Putamen (tissue), 1 donor: ENCODE measurements around the gene BTBD19.
A peak's percentile ranks its signal among the peaks of the same experiment; 100 is the strongest.
"Not testable (repeated sequence)": the region's sequence is repeated elsewhere in the genome, so short reads cannot be mapped to it uniquely, and the experiment has no call there.

Experiments
- DNase-seq: peaks from one replicate; pipeline ENCODE4 v3.0.0-alpha.2; 2016; ENCODE audit warnings: low spot score

The BTBD19 gene, protein sequence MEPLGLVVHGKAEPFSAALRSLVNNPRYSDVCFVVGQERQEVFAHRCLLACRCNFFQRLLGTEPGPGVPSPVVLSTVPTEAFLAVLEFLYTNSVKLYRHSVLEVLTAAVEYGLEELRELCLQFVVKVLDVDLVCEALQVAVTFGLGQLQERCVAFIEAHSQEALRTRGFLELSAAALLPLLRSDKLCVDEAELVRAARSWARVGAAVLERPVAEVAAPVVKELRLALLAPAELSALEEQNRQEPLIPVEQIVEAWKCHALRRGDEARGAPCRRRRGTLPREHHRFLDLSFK

DNA sequence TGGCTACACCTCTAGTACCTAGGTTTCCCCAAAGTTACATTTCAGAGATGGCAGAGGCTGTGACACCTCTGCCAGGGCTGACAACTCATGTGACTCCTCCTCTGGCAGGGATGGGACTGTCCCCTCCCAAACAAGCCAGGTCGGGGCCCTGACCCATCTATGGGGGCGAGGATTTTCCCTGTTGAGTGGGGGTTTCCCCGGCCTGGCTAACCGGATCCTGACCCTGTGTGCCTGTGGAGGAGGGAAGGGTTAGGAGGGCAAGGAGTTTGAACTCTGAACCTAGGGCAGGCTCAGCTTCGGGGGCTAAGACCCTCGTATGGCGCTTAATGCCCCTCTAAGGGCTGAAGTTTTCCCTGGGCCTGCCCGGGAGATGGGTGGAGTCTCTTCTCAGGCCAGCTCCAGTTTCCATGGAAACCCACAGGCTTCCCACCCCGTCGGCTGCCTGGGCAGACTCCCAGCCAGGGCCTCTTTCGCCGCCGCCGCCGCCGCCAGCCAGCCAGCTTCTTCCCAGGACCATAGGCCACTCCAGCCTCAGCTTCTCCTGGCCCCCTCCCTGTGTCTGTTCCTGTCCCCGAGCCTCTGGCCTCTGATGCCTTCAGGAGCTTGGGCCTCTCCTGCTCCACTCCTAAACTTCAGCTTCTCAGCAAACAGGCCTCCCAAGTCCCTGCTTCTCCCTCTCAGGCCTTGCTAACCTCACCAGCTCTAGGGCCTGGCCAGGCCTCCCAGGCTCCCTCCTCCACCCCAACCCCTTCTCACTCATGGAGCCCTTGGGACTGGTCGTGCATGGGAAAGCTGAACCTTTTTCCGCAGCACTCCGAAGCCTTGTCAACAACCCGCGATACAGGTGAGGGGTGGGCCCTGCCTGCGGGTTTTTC, at the start of gene BTBD19:
BTBD19 (plus strand) TSS at position 461 of the 875 bp plus-strand sequence; CDS start at position 759, 298 bp downstream.
- peak; percentile 73 for DNase-seq

DNA sequence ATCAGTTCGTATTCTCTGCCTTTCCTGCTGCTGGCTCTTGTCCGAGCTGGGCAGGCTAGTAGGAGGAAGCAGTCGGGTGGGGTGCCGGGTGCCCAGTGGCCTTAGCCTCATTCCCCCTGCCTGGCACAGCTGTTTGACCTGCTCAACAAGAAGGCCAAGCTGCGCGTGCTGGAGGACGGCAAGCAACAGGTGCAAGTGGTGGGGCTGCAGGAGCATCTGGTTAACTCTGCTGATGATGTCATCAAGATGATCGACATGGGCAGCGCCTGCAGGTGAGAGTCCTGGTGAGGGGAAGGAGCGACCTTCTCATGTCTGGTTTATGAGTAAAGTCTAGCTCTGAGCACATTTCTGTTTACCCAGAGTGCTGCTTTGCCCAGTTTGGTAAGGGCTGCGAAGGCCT, 49.2 kb upstream of the BTBD19 start:
- DNase-seq: no peak

DNA sequence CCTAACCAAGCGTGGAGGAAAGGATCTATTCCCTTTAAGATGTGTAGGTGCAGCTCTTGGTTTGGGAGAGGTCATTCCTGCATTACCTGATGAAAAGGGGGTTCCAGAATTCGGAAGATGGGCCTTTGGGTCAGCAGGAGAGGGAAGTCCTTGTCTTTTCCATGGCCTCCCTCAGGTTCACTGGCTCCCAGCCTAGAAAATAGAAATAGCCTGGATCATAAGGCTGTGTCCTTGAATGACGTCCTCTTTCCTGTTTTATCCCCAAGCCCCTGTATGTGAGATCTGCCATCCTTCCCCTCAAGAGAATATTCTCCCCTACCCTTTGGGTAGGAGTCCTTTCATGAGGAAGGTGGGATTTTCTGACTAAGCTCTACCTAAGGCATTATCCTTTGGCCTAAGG, 47.4 kb upstream of the BTBD19 start:
- no peak for DNase-seq

- not testable (repeated sequence) for DNase-seq
These were observed 41.9 kb upstream of the BTBD19 start for GRCh38 chr1:44766421-44766820.

GRCh38 chr1:44775078-44775929, 33.0 kb upstream of the BTBD19 start, which contains the start of gene RPS8:
Gene RPS8, plus strand, starts transcription at chr1:44775540. Its CDS starts 57 bp downstream, at chr1:44775597.
- DNase-seq: peak; percentile 93

DNA sequence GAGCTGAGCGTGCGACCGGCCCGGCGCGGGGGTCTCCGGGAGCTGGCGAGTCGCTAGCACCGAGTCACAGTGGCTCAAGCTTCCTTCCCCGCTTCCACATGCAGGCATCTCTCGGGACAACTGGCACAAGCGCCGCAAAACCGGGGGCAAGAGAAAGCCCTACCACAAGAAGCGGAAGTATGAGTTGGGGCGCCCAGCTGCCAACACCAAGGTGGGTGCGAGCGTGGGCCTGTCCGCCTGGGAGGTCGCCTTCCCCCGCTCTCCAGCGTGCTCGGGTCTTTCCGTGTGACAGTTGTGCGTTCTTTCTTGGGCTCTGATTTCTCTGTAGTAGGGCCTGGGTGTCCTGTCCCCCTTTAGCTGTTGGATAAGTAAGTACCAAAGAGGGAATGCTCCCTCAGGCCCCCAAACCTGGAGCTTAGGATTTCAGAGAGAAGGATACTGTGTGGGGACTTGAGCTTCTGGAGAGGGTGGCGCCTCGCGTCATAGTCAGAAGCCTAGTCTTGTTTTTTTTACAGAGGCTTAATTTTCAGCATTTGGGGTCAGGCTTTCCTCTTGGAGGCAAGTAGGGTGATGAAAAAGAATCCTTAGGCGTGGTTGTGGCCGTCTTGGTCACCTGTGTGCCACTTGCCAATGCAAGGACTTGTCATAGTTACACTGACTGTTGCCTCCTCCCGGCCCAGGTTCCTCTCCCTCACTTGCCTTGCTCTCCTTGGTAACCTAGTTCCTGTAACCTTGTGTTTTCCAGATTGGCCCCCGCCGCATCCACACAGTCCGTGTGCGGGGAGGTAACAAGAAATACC, 32.2 kb upstream of the BTBD19 start:
- DNase-seq: no peak

DNA sequence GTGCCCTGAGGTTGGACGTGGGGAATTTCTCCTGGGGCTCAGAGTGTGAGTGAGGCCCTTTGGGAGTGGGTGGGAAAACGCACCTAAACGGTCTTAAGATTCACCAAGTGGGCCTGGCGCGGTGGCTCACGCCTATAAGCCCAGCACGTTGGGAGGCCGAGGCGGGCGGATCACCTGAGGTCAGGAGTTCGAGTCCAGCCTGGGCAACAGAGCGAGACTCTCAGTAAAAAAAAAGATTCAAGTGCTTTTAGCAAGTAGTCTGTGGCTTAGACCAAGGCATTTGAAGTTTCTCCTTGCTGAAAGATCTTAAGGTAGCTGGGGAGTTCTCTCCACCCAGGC, 31.6 kb upstream of the BTBD19 start:
- DNase-seq: no peak

DNA sequence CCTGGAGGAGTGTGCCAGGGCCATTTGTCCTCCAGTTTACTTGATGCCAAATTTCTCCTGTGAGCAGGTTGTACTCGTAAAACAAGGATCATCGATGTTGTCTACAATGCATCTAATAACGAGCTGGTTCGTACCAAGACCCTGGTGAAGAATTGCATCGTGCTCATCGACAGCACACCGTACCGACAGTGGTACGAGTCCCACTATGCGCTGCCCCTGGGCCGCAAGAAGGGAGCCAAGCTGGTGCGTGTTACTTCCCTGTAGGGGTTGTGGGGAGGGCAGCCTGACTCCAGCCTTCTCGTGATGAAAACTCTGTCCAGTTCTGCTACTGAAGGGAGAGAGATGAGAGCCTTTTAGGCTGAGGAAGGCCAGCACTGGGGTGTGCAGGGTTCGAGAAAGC, 30.8 kb upstream of the BTBD19 start:
- DNase-seq: no peak

DNA sequence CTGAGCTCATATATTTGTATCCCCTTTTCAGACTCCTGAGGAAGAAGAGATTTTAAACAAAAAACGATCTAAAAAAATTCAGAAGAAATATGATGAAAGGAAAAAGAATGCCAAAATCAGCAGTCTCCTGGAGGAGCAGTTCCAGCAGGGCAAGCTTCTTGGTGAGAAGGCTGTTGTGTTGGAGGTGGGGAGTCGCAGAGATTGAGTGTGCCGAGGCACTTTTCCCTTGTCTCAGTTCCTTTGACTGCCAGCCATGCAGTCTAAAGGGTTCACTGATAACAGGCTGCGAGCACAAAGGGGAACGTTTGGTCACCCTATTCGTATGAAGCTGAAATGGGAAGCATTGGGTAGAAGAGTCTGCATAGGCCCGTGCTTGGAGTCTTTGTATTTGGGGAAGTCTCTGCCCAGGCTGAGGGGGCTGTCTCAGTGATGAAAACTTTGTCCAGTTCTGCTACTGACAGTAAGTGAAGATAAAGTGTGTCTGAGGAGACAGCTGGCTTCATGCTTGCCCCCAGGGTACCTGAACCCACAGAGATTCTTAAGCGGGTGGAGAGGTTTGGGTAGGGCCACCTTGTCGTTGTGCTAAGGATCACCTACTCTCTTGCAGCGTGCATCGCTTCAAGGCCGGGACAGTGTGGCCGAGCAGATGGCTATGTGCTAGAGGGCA, 30.2 kb upstream of the BTBD19 start:
- no peak for DNase-seq

GRCh38 chr1:44778705-44779576, 29.4 kb upstream of the BTBD19 start:
- no peak for DNase-seq

- DNase-seq: no peak
These were observed 27.7 kb upstream of the BTBD19 start for GRCh38 chr1:44780583-44781121.

DNA sequence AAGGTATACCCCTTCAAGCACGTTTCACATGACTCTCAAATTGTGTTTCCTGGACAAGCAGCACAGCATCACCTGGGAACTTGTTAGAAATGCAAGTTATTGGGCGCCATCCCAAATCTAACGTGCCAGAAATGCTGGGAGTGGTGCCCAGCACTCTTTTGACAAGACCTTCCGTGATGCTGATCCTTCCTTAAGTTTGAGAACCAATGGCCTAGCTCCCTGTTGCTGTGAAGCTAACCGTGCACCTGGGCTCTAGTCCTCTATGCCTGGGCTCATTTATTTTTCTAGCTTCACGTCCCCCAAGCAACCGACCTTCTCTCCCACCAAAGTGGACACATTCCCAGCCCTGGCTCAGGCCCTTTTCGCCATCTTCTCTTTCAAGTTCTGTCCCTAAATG, 24.6 kb upstream of the BTBD19 start:
- no peak for DNase-seq

DNA sequence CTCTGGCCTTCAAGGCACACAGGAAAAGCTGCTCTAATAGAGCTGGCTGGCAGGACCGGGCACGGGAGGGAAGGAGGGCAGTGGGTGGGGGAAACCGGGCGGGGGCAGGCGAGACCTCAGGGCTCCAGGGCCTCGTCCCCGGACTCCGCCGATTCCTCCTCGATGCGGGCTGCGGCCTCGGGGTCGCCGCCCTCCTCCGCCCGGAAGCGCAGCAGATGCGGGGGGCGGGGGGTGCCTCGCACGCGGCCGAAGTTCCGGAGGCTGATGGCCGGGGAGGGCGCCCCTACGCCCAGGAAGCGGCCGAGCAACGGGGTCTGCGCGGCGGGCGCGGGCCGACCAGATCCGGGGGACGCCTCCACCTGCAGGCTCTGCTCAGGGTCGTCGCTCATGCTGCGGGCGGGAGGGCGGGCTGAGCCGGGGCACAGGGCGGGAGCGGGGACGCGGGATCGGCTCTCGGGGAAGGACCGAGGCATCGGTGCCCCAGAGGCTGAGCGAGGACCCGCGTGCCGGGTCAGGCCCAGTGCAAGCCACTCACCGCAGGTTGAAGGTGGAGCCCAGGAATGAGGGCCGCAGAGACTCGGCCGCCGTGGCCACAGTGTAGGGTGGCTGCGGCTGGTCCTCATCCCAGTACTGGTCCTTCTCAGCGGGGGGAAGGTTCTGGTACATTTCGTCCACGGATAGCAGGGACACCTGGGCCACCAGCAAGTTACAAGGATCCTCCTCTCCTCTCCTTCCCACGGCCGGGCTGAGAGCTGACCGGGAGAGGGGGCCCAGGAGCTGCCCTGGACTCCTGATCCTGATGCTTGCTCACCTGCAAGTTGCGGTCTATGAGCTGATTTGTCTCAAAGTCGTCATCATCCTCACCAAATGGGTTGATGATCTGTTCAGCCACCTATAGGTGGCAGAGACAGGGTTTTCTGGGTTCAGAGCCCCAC, 24.0 kb upstream of the BTBD19 start:
- no peak for DNase-seq

- DNase-seq: no peak
These were observed 23.3 kb upstream of the BTBD19 start for GRCh38 chr1:44785029-44785380.

DNA sequence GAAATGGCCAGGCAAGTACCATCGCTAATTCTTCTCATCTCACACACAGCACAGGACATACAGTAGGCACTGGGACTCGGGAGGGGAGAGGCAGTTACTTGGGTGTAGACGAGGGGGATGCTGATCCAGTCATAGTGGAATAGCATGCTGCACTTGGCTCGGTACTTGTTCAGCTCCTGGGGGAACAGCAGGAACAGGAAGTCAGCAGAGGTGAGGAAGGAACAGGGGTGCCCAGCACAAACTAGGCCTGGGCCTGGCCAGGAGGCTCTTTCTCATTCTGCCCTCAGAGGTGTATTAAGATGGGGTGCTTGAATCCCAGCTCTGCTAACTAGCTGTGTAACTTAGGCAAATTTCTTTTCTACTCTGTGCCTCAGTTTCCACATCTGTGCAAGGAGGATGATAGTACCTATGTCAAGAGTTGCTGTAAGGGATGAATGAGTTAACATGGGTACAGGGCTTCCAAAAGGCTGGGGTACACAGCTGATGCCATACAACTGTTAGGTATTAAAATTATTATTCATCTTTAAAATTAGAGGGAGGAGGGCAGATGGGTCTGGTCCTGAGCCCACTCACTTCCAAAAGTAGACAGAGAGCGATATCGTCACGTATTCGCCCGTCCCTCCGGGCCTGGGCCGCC, 22.7 kb upstream of the BTBD19 start:
- DNase-seq: no peak

GRCh38 chr1:44786138-44786840, 22.0 kb upstream of the BTBD19 start:
- no peak for DNase-seq

DNA sequence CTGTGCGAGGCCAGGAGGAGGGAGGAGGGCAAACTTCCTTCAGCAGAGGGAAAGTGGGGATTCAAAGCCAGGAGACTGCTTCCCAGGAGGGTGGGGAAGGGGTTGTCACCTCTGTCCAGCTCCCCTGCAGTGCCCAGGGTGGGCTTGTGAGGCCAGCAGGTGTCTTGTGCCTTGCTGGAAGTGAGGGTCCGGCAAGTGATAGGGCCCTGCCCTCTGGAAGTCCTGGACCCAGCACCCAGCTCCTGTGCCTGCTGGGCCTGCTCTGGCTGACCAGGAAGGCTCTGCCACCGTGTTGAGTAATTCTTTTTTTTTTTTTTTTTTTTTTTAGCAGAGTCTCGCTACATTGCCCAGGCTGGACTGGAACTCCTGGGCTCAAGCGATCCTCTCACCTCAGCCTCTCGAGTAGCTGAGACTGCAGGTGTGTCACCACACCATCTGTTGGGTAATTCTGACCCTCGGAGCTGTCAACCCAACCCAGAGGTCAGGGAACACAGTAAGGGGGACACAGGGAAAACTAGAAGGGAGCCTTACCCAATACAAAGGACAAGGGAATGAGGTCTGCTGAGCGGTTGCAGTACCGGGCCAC, 21.4 kb upstream of the BTBD19 start:
- no peak for DNase-seq
